ENCODE data around the gene SYS1.

DNA sequence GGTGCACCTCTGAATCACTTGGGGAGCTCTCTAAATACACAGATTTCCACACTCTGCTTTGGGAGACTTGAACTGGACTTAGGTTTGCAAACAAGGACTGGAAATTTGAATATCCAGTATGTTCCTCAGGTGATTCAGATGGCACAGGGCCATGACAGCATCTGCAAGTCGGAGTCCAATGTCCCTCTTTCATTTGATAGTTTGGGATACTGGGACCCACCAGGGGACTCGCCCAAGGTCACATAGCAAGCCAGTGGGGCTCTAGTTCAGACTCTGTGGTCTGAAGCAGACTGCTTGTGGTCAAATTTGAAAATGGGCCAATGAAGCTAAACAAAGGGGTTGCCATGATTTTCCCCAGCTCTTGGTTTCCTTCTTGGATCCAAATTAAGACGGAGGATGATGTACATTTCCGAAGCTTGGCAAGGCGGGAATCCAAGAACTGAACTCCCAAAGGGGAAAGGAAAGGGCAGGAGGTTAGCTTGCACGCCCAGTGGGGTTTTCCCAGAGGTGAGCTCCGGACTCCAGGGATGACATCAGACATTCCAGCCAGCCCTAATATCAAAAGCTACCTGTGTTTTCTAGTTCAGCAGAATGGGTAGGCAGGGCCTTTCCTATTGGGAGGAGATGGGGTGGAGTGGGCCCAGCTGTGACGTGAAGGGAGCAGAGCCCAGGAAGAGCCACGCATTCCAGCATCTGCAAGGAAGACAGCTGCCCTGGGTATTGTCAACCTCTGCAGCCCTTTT is 3.4 kb upstream of the SYS1 start:
- no peak for TF ChIP-seq EZH2 (IDR thresholded peaks at IDR 0.05; ENCODE audit: borderline replicate concordance, low read length)
- TF ChIP-seq, protein P1, sequence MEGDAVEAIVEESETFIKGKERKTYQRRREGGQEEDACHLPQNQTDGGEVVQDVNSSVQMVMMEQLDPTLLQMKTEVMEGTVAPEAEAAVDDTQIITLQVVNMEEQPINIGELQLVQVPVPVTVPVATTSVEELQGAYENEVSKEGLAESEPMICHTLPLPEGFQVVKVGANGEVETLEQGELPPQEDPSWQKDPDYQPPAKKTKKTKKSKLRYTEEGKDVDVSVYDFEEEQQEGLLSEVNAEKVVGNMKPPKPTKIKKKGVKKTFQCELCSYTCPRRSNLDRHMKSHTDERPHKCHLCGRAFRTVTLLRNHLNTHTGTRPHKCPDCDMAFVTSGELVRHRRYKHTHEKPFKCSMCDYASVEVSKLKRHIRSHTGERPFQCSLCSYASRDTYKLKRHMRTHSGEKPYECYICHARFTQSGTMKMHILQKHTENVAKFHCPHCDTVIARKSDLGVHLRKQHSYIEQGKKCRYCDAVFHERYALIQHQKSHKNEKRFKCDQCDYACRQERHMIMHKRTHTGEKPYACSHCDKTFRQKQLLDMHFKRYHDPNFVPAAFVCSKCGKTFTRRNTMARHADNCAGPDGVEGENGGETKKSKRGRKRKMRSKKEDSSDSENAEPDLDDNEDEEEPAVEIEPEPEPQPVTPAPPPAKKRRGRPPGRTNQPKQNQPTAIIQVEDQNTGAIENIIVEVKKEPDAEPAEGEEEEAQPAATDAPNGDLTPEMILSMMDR (IDR thresholded peaks at IDR 0.05; ENCODE audit: low read length): no peak

Data from OCI-LY1 (cell line).